ENCODE results near the gene IDH2. TPM values are rescaled to one million over a fixed set of nuclear protein-coding genes. Genes with fewer than 3 reads are reported as not detected.

Gene IDH2
- total RNA-seq = 91.3 and 111 TPM in 2 replicates

GRCh38 chr15:90101969-90102890 is at the start of gene IDH2:
IDH2 (minus strand) TSS chr15:90102468; CDS start chr15:90102390, 78 bp downstream.

Other genes with a start within 250 kb of the IDH2 start
- gene AP3S2, start 208.5 kb downstream of the IDH2 start, total RNA-seq = 37.8 and 63.5 TPM in 2 replicates
- gene ARPIN, start 189.5 kb downstream of the IDH2 start, total RNA-seq = 8.8 and 14.1 TPM in 2 replicates
- gene ZNF710, start 101.1 kb downstream of the IDH2 start, total RNA-seq = 20.0 and 20.3 TPM in 2 replicates
- gene SEMA4B, start 98.9 kb upstream of the IDH2 start, total RNA-seq = 171 and 185 TPM in 2 replicates
- 40.0 and 49.6 TPM in 2 replicates for gene CIB1, start 131.5 kb upstream of the IDH2 start, total RNA-seq
- gene GDPGP1, start 131.7 kb upstream of the IDH2 start, total RNA-seq = 1.6 and 3.4 TPM in 2 replicates
- gene TTLL13, start 147.1 kb upstream of the IDH2 start, total RNA-seq = not detected in 2 replicates
- 58.9 and 63.5 TPM in 2 replicates for gene NGRN, start 163.2 kb upstream of the IDH2 start, total RNA-seq
- 1.5 and 1.9 TPM in 2 replicates for gene ZNF774, start 249.8 kb upstream of the IDH2 start, total RNA-seq